HUES6 (cell line): Measurements from ENCODE around the gene LAMA2.

ENCODE experiments used
- H3K27ac ChIP-seq: 2 replicates; pipeline ENCODE4 v1.7.0; 2013; ENCODE audit warnings: low read depth, mild to moderate bottlenecking, low read length, inconsistent platforms
- H3K27me3 ChIP-seq: 2 replicates; pipeline ENCODE4 v1.6.1; 2013; ENCODE audit warnings: low read length; ENCODE audit not compliant: control insufficient read depth, insufficient read depth
- H3K36me3 ChIP-seq: 2 replicates; pipeline ENCODE4 v1.6.1; 2013; ENCODE audit warnings: low read length; ENCODE audit not compliant: control insufficient read depth, insufficient read depth
- H3K4me1 ChIP-seq: 2 replicates; pipeline ENCODE4 v1.6.1; 2013; ENCODE audit warnings: low read length; ENCODE audit not compliant: control insufficient read depth, insufficient read depth
- H3K4me3 ChIP-seq: 2 replicates; pipeline ENCODE4 v1.5.1; 2013; ENCODE audit warnings: low read depth, low read length
- H3K9ac ChIP-seq: one replicate; pipeline ENCODE4 v1.6.1; 2013; ENCODE audit warnings: mild to moderate bottlenecking, low read length
- H3K9me3 ChIP-seq: 2 replicates; pipeline ENCODE4 v1.6.1; 2013; ENCODE audit warnings: low read depth, low read length; ENCODE audit not compliant: control insufficient read depth, insufficient read depth

LAMA2 gene

GRCh38 chr6:129446272-129447197, 563.6 kb downstream of the LAMA2 start:
- Histone ChIP-seq H3K36me3 (no peaks in the 10 kb centered on the region), H3K27ac (no peak overlapping the region), H3K9ac (no peak overlapping the region), H3K27me3 (no peaks in the 10 kb centered on the region), H3K4me3 (no peak overlapping the region), H3K9me3 (no peaks in the 10 kb centered on the region), H3K4me1 (peaks cover 13% of the 10 kb centered on the region)

- no peaks in the 10 kb centered on the region for H3K36me3 ChIP-seq
- H3K9me3 ChIP-seq, result no peaks in the 10 kb centered on the region
- no peak overlapping the region for H3K4me3 ChIP-seq
Measured at GRCh38 chr6:129447198-129447565, 564.2 kb downstream of the LAMA2 start.

DNA sequence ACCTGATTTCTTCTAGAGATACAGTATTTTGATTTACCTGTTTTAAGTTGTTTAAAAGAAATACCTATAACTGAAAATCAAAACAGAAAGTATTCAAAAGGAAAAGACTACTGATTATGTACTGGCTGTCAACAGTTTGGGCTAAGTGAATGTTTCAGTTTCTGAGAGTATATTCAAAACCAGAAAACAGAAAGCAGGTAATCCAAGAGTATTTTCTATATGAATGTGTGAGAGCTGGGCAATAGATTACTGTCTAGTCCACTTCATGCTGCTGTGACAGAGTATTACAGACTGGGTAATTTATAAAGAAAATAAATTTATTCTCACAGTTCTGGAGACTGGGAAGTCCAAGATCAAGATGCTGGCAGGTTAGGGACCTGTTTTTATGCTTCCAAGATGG, 566.0 kb downstream of the LAMA2 start:
- no peak overlapping the region for H3K9ac ChIP-seq
- no peak overlapping the region for H3K4me3 ChIP-seq
- no peaks in the 10 kb centered on the region for H3K27me3 ChIP-seq
- peaks cover 13% of the 10 kb centered on the region for H3K4me1 ChIP-seq
- H3K36me3 ChIP-seq, result no peaks in the 10 kb centered on the region
- H3K9me3 ChIP-seq, result no peaks in the 10 kb centered on the region
- H3K27ac ChIP-seq, result no peak overlapping the region

More at GRCh38 chr6:129447198-129447565, 564.2 kb downstream of the LAMA2 start:
- Histone ChIP-seq H3K9ac (no peak overlapping the region), H3K27ac (no peak overlapping the region), H3K4me1 (peaks cover 13% of the 10 kb centered on the region), H3K27me3 (no peaks in the 10 kb centered on the region)

DNA sequence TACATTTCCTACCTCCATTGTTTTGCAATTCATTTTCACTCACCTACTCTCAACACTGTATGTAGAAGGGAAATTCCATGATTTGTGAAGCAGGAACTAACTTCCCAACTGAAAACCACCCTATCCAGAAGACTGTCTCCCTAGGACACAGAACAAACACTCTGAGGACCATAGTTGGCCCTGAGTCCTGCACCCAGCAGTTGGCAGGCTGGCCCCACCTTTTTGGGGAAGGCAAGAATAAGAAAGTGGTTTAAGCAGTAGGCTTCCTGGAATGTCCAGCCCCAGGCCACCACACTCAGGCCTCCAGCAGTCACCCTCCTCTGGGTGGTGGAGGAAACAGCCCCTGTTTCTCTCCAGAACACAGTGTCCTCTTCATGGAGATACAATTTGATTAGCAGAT, 568.2 kb downstream of the LAMA2 start:
- H3K36me3 ChIP-seq, result no peaks in the 10 kb centered on the region
- H3K4me3 ChIP-seq, result no peak overlapping the region
- H3K9ac ChIP-seq, result no peak overlapping the region
- H3K9me3 ChIP-seq, result no peaks in the 10 kb centered on the region
- no peaks in the 10 kb centered on the region for H3K27me3 ChIP-seq
- H3K4me1 ChIP-seq, result peaks cover 10% of the 10 kb centered on the region
- H3K27ac ChIP-seq, result no peak overlapping the region

DNA sequence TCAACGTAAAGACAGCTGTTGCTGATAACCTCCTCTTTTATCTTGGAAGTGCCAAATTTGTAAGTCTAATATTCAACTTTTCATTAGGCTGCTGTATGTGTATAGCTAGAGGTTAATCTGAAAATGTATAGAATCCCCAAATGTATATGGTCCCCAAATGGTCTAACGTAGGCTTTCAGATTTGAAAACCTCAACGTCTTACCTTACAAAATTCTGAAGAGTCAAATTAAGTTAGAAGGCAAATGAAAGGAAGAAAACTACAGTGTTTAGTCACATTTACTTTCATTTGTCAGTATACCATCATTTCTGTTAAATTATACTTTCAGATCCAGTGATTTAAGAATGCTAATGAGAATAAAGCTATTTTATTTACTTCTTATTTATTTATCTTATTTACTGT, 570.1 kb downstream of the LAMA2 start:
- no peaks in the 10 kb centered on the region for H3K27me3 ChIP-seq
- no peaks in the 10 kb centered on the region for H3K36me3 ChIP-seq
- H3K4me1 ChIP-seq, result no peaks in the 10 kb centered on the region
- H3K9ac ChIP-seq, result no peak overlapping the region
- H3K27ac ChIP-seq, result no peak overlapping the region
- H3K4me3 ChIP-seq, result no peak overlapping the region
- H3K9me3 ChIP-seq, result no peaks in the 10 kb centered on the region

DNA sequence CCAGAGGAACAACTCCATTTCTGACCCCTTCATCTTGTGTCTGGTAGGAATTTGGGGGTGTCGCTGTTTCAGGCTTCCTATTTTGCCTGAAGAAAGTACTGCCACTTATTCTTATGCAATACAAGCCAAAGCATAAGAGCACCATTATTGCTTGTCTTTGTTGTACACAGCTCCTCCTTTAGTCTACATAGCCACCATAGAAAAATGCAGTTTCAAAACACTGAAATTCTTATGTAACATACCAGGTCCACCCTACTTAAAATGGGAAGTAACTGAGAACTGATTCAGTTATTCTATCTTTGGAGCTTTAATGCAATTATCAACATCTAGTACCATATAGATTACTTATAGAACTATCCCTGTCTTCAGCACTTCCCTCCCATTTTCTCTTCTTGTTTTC, 571.5 kb downstream of the LAMA2 start:
- no peak overlapping the region for H3K4me3 ChIP-seq
- no peak overlapping the region for H3K9ac ChIP-seq
- no peaks in the 10 kb centered on the region for H3K27me3 ChIP-seq
- no peak overlapping the region for H3K27ac ChIP-seq
- no peaks in the 10 kb centered on the region for H3K36me3 ChIP-seq
- H3K9me3 ChIP-seq, result no peaks in the 10 kb centered on the region
- no peaks in the 10 kb centered on the region for H3K4me1 ChIP-seq

- H3K9ac ChIP-seq, result no peak overlapping the region
- H3K27me3 ChIP-seq, result no peaks in the 10 kb centered on the region
- H3K9me3 ChIP-seq, result no peaks in the 10 kb centered on the region
- no peaks in the 10 kb centered on the region for H3K36me3 ChIP-seq
- H3K4me1 ChIP-seq, result peaks cover 7% of the 10 kb centered on the region; the same call in 1 of the 2 replicates
- no peak overlapping the region for H3K4me3 ChIP-seq
- H3K27ac ChIP-seq, result no peak overlapping the region
Measured at GRCh38 chr6:129455126-129455769, 572.3 kb downstream of the LAMA2 start.

GRCh38 chr6:129460221-129460620, 577.3 kb downstream of the LAMA2 start:
- Histone ChIP-seq H3K9ac (no peak overlapping the region), H3K36me3 (no peaks in the 10 kb centered on the region), H3K4me3 (no peak overlapping the region), H3K9me3 (no peaks in the 10 kb centered on the region), H3K27me3 (no peaks in the 10 kb centered on the region), H3K4me1 (peaks cover 15% of the 10 kb centered on the region; the same call in 1 of the 2 replicates), H3K27ac (no peak overlapping the region)

DNA sequence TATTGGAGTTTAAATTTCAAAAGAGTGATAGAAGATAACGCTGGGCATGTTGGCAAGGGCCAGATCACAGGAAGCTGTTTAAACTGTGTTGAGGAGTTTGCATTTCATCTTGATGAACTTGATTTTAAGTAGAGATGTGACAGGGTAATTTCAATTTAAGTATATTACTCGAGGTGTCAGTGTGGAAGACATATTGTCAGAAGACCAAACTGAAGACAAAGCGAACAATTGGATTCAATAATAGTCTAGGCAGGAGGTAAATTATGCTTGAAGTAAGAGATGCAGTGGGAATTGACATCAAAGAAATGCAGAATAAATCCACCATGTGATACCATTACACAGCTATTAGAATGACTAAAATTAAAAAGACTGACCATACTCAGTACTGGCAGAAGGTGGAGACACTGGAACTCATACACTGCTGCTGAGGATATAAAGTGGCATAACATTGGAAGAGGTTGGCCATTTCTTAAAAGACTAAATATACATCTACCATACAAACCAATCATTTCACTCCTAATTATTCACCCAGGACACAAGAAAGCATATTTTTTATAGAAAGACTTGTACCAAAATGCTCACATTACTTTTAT, 586.2 kb downstream of the LAMA2 start:
- H3K4me3 ChIP-seq, result no peak overlapping the region
- H3K27me3 ChIP-seq, result no peaks in the 10 kb centered on the region
- H3K27ac ChIP-seq, result no peak overlapping the region
- H3K9me3 ChIP-seq, result no peaks in the 10 kb centered on the region
- no peak overlapping the region for H3K9ac ChIP-seq
- H3K4me1 ChIP-seq, result peaks cover 4% of the 10 kb centered on the region; the same call in 1 of the 2 replicates
- H3K36me3 ChIP-seq, result no peaks in the 10 kb centered on the region

DNA sequence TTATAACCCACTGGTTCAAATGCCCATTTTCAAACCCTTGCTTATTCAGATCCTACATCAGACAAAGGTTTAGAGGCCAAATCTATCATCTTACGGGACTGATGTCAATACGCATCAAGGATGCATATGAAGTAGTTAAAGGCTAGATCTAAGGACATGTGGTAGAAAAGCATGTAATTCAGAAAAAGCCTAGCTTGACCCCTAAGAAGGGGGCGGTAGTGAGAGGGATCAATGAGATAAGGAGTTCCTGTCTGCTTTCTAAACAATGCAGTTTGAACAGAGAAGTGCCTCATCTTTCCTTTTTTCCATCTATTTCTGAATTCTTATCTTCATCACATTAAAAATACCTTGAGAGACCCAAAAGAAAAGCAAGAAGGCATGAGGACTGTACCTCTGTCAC, 589.3 kb downstream of the LAMA2 start:
- Histone ChIP-seq H3K4me3 (no peak overlapping the region), H3K36me3 (no peaks in the 10 kb centered on the region), H3K27ac (no peak overlapping the region), H3K27me3 (no peaks in the 10 kb centered on the region), H3K9me3 (no peaks in the 10 kb centered on the region), H3K4me1 (peaks cover 3% of the 10 kb centered on the region), H3K9ac (no peak overlapping the region)

GRCh38 chr6:129473546-129473945, 590.6 kb downstream of the LAMA2 start:
- H3K4me1 ChIP-seq, result peaks cover 3% of the 10 kb centered on the region
- no peaks in the 10 kb centered on the region for H3K27me3 ChIP-seq
- H3K36me3 ChIP-seq, result no peaks in the 10 kb centered on the region
- no peak overlapping the region for H3K9ac ChIP-seq
- H3K27ac ChIP-seq, result no peak overlapping the region
- H3K9me3 ChIP-seq, result no peaks in the 10 kb centered on the region
- no peak overlapping the region for H3K4me3 ChIP-seq
